Loucy (cell line): Measurements from ENCODE around the gene ACP3.
A peak's percentile ranks its signal among the peaks of the same experiment; 100 is the strongest.

Experiments used
- H2AFZ ChIP-seq: fragments of 200-600 bp; sonication (generic); 2 replicates; pipeline ENCODE4 v1.6.0; 2016; ENCODE audit warnings: antibody characterized with exemption, mild to moderate bottlenecking, low read length, moderate library complexity
- H3F3A ChIP-seq: fragments of 200-600 bp; 2 replicates; pipeline ENCODE4 v1.6.0; 2016; ENCODE audit warnings: antibody characterized with exemption, low read depth, mild to moderate bottlenecking
- H3K27me3 ChIP-seq: fragments of 200-600 bp; sonication (generic); 2 replicates; pipeline ENCODE4 v1.6.1; 2014; ENCODE audit warnings: low read length, mild to moderate bottlenecking; ENCODE audit not compliant: insufficient read depth, poor library complexity, severe bottlenecking
- H3K36me3 ChIP-seq: fragments of 200-600 bp; sonication (generic); 2 replicates; pipeline ENCODE4 v1.6.1; 2016; ENCODE audit warnings: low read length; ENCODE audit not compliant: insufficient read depth
- H3K4me1 ChIP-seq: fragments of 200-600 bp; sonication (generic); 2 replicates; pipeline ENCODE4 v1.5.1; 2014; ENCODE audit warnings: low read length, mild to moderate bottlenecking; ENCODE audit not compliant: insufficient read depth, poor library complexity, severe bottlenecking
- H3K4me2 ChIP-seq: fragments of 200-600 bp; sonication (generic); 2 replicates; pipeline ENCODE4 v1.6.0; 2014; ENCODE audit warnings: antibody characterized with exemption, low read length, low read depth, mild to moderate bottlenecking; ENCODE audit not compliant: poor library complexity, severe bottlenecking
- H3K4me3 ChIP-seq: fragments of 200-600 bp; sonication (generic); 2 replicates; pipeline ENCODE4 v1.5.1; 2014; ENCODE audit warnings: low read length, mild to moderate bottlenecking, mixed read lengths; ENCODE audit not compliant: poor library complexity, severe bottlenecking
- H3K79me2 ChIP-seq: fragments of 200-600 bp; sonication (generic); 2 replicates; pipeline ENCODE4 v1.6.1; 2014; ENCODE audit warnings: low read length; ENCODE audit not compliant: insufficient read depth
- H3K9ac ChIP-seq: fragments of 200-600 bp; sonication (generic); 2 replicates; pipeline ENCODE4 v1.6.0; 2014; ENCODE audit warnings: mild to moderate bottlenecking, low read depth, low read length, moderate library complexity; ENCODE audit not compliant: poor library complexity, severe bottlenecking
- H3K9me2 ChIP-seq: fragments of 200-600 bp; sonication (generic); replicated peaks from 2 replicates; pipeline ENCODE4 v1.6.1; 2016; ENCODE audit warnings: low read depth, low read length, mixed read lengths
- H3K9me3 ChIP-seq: fragments of 200-600 bp; sonication (generic); 2 replicates; pipeline ENCODE4 v1.6.1; 2014; ENCODE audit warnings: mild to moderate bottlenecking, antibody characterized with exemption, low read length, low read depth; ENCODE audit not compliant: insufficient read depth
- H4K20me1 ChIP-seq: fragments of 200-600 bp; sonication (generic); 2 replicates; pipeline ENCODE4 v1.6.0; 2014; ENCODE audit warnings: antibody characterized with exemption, low read length, mild to moderate bottlenecking; ENCODE audit not compliant: insufficient read depth, poor library complexity, severe bottlenecking
- CTCF ChIP-seq: fragments of 200-600 bp; sonication (generic); conservative IDR thresholded peaks from 2 replicates; pipeline ENCODE4 v1.5.1; 2014; ENCODE audit warnings: mild to moderate bottlenecking, antibody characterized with exemption, low read length
- EZH2phosphoT487 ChIP-seq: fragments of 200-600 bp; IDR thresholded peaks from 2 replicates; pipeline ENCODE4 v1.6.1; 2018; ENCODE audit warnings: antibody characterized with exemption, mild to moderate bottlenecking, moderate library complexity, borderline replicate concordance

The ACP3 gene

DNA sequence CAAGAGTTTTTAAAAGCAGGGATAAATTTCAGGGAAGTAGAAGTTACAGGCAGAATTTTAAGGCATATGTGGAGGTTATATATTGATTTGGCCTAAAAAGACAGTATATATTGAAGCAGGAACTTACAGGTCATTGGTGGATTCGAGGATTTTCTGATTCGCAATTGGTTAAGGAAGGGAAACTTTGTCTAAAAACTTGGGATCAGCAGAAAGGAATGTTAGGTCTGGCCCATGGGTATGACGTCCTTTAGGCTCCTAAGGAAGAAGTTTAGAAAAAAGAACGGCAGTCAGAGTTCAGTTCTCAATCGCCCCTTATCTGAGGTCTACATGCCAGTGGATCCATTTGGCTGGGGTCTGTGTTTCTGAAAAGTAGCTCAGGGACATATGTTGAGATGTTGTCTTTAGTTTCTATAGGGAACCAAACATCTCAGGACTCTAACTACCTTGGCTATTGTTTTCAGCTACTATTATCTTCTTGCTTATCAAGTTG is 33.2 kb upstream of the ACP3 start:
- H2AFZ ChIP-seq = peak overlapping the region; percentile 87
- H3K79me2 ChIP-seq = no peaks in the 10 kb centered on the region
- peaks cover 4% of the 10 kb centered on the region for H3K4me1 ChIP-seq
- TF ChIP-seq EZH2phosphoT487 = no peak
- TF ChIP-seq CTCF = no peak
- no peaks in the 10 kb centered on the region for H4K20me1 ChIP-seq
- H3K4me2 ChIP-seq = no peak overlapping the region
- no peaks in the 10 kb centered on the region for H3F3A ChIP-seq
- H3K4me3 ChIP-seq = no peak overlapping the region
- no peaks in the 10 kb centered on the region for H3K9me3 ChIP-seq
- H3K9ac ChIP-seq = no peak overlapping the region
- H3K27me3 ChIP-seq = no peaks in the 10 kb centered on the region
- no peaks in the 10 kb centered on the region for H3K36me3 ChIP-seq
- no peaks in the 10 kb centered on the region for H3K9me2 ChIP-seq

- H3K79me2 ChIP-seq = no peaks in the 10 kb centered on the region
- H3K9me3 ChIP-seq = no peaks in the 10 kb centered on the region
- H3K4me3 ChIP-seq = no peak overlapping the region
- H3K4me2 ChIP-seq = no peak overlapping the region
- no peak overlapping the region for H2AFZ ChIP-seq
- no peaks in the 10 kb centered on the region for H3F3A ChIP-seq
- no peak overlapping the region for H3K9ac ChIP-seq
- no peaks in the 10 kb centered on the region for H4K20me1 ChIP-seq
- H3K27me3 ChIP-seq = no peaks in the 10 kb centered on the region
- TF ChIP-seq CTCF (0 out of 2 replicates have a peak, but pooled peaks have one; percentile 9), EZH2phosphoT487 (no peak)
- peaks cover 4% of the 10 kb centered on the region for H3K4me1 ChIP-seq
- H3K9me2 ChIP-seq = no peaks in the 10 kb centered on the region
- no peaks in the 10 kb centered on the region for H3K36me3 ChIP-seq
Measured at GRCh38 chr3:132284781-132285619, 32.2 kb upstream of the ACP3 start.

- no peaks in the 10 kb centered on the region for H3F3A ChIP-seq
- no peaks in the 10 kb centered on the region for H3K9me2 ChIP-seq
- no peak overlapping the region for H2AFZ ChIP-seq
- no peaks in the 10 kb centered on the region for H4K20me1 ChIP-seq
- no peaks in the 10 kb centered on the region for H3K79me2 ChIP-seq
- no peak for TF ChIP-seq CTCF
- TF ChIP-seq EZH2phosphoT487 = no peak
- no peaks in the 10 kb centered on the region for H3K27me3 ChIP-seq
- H3K4me1 ChIP-seq = peaks cover 4% of the 10 kb centered on the region
- H3K4me2 ChIP-seq = no peak overlapping the region
- no peaks in the 10 kb centered on the region for H3K9me3 ChIP-seq
- H3K4me3 ChIP-seq = no peak overlapping the region
- H3K9ac ChIP-seq = no peak overlapping the region
- H3K36me3 ChIP-seq = no peaks in the 10 kb centered on the region
Measured at GRCh38 chr3:132285620-132285945, 31.6 kb upstream of the ACP3 start.
